MM.1S (cell line): ENCODE measurements around the gene CORO7.

Experiments
- CTCF ChIP-seq: fragments of 300-600 bp; sonication (generic); IDR thresholded peaks from 2 replicates; pipeline ENCODE4 v1.5.1; 2016; ENCODE audit warnings: antibody characterized with exemption, low read length, mixed read lengths
- EZH2 ChIP-seq: fragments of 300-600 bp; sonication (generic); optimal IDR thresholded peaks from 2 replicates; pipeline ENCODE3; 2017; ENCODE audit warnings: low read depth, mild to moderate bottlenecking, antibody characterized with exemption, low read length, mixed read lengths
- EZH2phosphoT487 ChIP-seq: fragments of 300-600 bp; sonication (generic); IDR thresholded peaks from 2 replicates; pipeline ENCODE4 v1.6.1; 2018; ENCODE audit warnings: antibody characterized with exemption, low read length

- TF ChIP-seq CTCF, result no peak
- no peak for TF ChIP-seq EZH2phosphoT487
- no peak for TF ChIP-seq EZH2
Measured at GRCh38 chr16:4338712-4339299, 77.6 kb downstream of the CORO7 start.
